NOMO-1 treated with DMSO at 0.1 percent for 48 hours (cell line): ENCODE measurements around the gene INF2.
"Not testable (repeated sequence)": the region's sequence is repeated elsewhere in the genome, so short reads cannot be mapped to it uniquely, and the experiment has no call there.

Experiments used
- DNase-seq: peaks from one replicate; lab custom pipeline; 2025; ENCODE audit not compliant: unreplicated experiment; lab: John Stamatoyannopoulos, UW

The INF2 gene

GRCh38 chr14:104689109-104689880 lies at the start of gene INF2:
INF2 (plus strand) TSS chr14:104689618; CDS start chr14:104701366, 11,748 bp downstream.
- DNase-seq: peak; percentile 21

- peak; percentile 47 for DNase-seq
Observed at GRCh38 chr14:104639885-104640548, 49.4 kb upstream of the INF2 start.

- DNase-seq: no peak
Observed at GRCh38 chr14:104640681-104641080, 48.7 kb upstream of the INF2 start.

GRCh38 chr14:104641753-104642539 lies 47.5 kb upstream of the INF2 start:
- DNase-seq: no peak

GRCh38 chr14:104642540-104642868 lies 46.9 kb upstream of the INF2 start:
- DNase-seq: no peak

GRCh38 chr14:104643306-104643705 lies 46.1 kb upstream of the INF2 start:
- no peak for DNase-seq

GRCh38 chr14:104644091-104644635 lies 45.3 kb upstream of the INF2 start:
- no peak for DNase-seq

- no peak for DNase-seq
Observed at GRCh38 chr14:104644656-104645378, 44.6 kb upstream of the INF2 start.

- DNase-seq: peak; percentile 84
Observed at GRCh38 chr14:104647467-104648043, 41.9 kb upstream of the INF2 start.

- peak; percentile 13 for DNase-seq
Observed at GRCh38 chr14:104650057-104650980, 39.1 kb upstream of the INF2 start.

- DNase-seq: no peak
Observed at GRCh38 chr14:104650981-104651875, 38.2 kb upstream of the INF2 start.

GRCh38 chr14:104651876-104652260 lies 37.5 kb upstream of the INF2 start:
- no peak for DNase-seq

- no peak for DNase-seq
Observed at GRCh38 chr14:104652386-104652785, 37.0 kb upstream of the INF2 start.

- DNase-seq: not testable (repeated sequence)
Observed at GRCh38 chr14:104653130-104653920, 36.1 kb upstream of the INF2 start.

GRCh38 chr14:104654119-104654518 lies 35.3 kb upstream of the INF2 start:
- no peak for DNase-seq

- no peak for DNase-seq
Observed at GRCh38 chr14:104655128-104655848, 34.1 kb upstream of the INF2 start.
